CD4-positive, alpha-beta T cell treated with Interleukin-4 for 1 hour (primary cell): Measurements from ENCODE around the gene ENPP7.

Source experiments
- DNase-seq, 2 donors: peaks; one replicate each; pipeline ENCODE4 v3.0.0-alpha.2; 2020 to 2022

The ENPP7 gene

DNA sequence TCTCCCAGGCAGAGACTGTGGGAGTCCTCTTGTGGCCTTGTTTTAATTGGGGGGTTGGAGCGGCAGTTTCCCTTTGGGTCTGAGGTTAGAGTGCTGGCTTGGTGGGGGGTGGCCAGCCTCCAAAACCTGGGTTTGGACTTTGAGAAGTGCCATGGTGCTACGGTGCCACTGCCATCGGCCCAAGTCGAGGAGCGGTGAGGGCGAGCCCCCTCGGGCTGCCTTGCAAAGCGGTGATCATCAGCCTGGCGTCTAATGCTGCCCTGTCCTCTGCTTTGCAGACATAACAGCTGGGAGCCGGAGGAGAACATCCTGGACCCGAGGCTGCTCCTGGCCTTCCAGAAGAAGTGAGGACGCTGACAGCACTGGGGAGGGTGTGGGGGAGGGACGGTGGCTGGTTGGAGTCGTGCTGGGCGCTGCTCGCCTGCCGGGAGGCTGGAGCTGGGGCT lies 48.4 kb downstream of the ENPP7 start:
- DNase-seq, result no peak

DNA sequence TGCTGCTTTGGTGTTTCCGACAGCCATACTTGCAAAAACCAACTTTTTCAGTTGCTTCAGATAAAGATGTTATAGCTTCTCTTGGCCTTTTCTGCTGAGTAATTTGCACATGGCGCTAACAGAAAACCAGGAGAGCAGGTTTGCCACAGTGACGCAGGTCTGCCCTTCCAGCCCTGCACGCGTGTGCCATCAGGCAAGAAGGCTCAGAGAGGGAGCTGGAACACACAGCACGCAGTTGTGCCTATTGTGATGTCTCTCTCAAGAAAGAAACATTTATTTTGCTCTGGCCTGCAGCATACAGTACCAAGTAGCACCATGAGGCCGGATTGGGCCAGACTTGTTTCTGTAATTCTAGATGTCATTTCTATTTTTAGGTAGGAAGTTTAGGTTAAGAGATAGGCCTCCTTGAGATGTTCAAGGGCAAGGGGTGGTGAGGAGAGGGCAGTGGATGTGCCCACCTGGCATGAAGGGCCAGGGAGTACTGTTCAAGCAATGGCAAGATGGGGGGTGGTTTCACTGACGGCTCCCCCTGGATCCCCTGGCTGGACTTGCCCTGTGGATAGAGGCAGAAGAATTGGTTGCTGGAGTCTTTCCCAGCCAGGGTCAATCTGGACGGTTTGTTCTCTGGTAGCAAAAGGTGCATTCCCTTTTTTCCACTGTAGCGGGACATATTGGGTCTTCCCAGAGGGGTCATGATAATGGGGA lies 49.1 kb downstream of the ENPP7 start:
- no peak for DNase-seq

DNA sequence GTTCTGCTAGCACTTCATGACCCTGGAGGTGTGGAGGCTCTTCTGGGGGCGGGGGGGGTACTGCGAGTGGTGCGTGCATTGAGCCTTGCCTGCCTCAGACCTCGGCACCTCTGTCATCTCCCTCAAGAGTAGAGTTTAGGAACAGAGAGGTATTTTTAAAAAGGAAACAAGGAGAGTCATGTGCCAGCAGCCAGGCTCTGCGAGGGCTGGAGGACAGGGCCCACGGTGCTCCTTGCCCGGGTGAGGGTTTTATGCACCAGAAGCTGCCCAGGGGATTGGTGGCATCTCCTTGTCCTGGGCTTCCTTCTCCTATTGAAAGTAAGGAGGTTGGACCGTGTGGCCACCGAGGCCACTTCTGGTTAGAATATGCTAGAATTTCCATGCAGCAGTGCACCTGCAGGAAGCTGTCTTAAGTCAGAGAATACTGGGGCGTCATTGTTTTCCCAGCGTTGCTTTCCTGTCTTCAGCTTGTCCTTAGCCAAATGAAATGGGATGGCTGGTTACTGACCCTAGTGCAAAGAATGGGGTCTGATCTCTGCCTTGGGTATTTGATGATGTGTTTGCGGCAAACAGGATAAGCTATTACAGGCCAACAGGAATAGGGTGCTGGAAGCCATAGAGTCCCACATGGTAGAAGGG lies 50.4 kb downstream of the ENPP7 start:
- no peak for DNase-seq

DNA sequence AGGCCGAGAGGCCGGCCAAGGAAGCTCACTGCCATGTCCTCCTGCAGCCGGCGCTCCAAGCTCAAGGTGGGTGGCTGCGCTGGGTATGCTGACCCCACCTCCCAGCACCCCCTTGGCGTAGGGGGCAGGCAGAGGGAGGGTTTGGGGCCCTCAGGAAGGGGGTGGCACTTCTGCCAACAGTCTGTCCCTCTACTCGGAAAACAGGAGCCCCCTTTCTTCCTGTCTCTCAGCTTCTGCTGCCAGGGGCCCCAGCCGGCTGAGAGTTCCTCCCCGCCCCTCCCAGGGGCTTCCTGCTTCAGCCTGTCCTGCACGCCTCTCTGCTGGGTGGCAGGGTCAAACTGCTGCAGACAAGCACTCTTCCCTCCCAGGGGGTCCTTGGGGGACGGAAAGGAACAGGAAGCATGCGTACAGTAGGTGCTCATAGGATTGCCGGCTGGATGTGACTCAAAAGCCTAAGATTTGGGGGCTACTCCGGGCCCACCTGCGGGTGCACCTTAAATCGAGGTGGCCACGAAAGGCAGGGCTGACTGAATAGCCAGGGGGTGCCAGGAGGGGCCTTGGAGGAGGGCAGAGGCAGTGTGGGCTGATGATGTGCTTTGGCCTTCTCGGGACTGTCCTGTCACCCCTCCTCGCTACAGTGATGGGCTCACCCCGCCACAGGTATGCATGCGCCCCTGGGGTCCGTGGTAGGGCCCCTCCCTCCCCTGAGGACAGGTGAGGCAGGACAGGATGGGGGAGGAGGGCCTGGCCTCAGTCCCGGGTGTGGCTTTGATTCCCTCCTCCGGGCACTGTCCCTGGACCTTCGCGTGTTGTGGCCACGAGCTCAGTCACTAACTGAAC lies 51.2 kb downstream of the ENPP7 start:
- DNase-seq, result no peak

DNA sequence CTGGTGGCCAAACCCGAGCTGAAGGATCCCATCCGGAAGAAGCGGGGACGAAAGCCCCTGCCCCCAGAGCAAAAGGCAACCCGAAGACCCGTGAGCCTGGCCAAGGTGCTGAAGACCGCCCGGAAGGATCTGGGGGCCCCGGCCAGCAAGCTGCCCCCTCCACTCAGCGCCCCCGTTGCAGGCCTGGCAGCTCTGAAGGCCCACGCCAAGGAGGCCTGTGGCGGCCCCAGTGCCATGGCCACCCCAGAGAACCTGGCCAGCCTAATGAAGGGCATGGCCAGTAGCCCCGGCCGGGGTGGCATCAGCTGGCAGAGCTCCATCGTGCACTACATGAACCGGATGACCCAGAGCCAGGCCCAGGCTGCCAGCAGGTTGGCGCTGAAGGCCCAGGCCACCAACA lies 53.1 kb downstream of the ENPP7 start:
- no peak for DNase-seq

DNA sequence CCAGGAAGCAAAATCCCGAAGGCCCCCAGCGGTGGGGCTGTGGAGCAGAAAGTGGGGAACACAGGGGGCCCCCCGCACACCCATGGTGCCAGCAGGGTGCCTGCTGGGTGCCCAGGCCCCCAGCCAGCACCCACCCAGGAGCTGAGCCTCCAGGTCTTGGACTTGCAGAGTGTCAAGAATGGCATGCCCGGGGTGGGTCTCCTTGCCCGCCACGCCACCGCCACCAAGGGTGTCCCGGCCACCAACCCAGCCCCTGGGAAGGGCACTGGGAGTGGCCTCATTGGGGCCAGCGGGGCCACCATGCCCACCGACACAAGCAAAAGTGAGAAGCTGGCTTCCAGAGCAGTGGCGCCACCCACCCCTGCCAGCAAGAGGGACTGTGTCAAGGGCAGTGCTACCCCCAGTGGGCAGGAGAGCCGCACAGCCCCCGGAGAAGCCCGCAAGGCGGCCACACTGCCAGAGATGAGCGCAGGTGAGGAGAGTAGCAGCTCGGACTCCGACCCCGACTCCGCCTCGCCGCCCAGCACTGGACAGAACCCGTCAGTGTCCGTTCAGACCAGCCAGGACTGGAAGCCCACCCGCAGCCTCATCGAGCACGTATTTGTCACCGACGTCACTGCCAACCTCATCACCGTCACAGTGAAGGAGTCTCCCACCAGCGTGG lies 53.7 kb downstream of the ENPP7 start:
- DNase-seq, result no peak

DNA sequence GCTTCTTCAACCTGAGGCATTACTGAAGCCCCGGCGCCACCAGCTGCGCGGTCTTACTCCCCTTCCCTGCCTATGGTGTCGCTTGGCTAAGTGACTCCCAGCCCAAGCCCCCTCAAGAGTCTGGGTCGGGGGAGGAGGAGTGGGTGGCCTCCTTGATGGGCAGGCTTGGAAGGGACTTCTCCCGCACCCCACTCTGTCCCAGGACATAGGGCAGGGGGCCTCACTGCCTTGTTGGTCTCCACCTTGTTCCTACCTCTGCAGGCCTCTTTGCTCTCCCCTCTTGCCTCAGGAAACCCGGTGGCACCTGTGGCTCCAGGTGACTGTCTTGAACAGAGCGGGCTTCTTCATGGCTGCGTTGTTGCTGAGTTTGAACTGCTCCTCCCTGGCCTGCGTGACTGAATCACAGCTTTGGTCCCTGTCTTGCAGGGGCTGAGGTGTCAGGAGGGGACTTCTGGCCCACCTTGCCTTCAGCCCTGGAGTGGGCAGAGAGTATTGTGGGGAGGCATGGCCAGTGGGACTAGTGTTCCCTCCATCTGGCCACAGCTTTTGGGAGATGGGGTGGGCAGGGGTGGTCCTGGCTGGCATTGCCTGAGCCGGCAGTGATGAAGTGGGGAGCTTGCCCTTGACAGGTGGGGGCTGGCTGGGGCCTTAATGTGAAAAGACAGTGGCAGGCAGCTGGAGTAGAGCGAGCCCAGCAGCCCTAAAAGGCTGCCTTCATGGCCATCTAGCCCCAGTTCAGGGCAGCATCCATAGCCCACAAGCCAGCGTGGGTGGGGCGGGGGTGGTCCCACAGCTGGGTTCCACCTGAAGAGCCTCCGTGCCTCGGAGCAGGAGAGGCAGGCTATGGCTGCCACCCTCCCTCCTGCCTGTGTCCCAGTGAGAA lies 54.5 kb downstream of the ENPP7 start:
- no peak for DNase-seq

DNA sequence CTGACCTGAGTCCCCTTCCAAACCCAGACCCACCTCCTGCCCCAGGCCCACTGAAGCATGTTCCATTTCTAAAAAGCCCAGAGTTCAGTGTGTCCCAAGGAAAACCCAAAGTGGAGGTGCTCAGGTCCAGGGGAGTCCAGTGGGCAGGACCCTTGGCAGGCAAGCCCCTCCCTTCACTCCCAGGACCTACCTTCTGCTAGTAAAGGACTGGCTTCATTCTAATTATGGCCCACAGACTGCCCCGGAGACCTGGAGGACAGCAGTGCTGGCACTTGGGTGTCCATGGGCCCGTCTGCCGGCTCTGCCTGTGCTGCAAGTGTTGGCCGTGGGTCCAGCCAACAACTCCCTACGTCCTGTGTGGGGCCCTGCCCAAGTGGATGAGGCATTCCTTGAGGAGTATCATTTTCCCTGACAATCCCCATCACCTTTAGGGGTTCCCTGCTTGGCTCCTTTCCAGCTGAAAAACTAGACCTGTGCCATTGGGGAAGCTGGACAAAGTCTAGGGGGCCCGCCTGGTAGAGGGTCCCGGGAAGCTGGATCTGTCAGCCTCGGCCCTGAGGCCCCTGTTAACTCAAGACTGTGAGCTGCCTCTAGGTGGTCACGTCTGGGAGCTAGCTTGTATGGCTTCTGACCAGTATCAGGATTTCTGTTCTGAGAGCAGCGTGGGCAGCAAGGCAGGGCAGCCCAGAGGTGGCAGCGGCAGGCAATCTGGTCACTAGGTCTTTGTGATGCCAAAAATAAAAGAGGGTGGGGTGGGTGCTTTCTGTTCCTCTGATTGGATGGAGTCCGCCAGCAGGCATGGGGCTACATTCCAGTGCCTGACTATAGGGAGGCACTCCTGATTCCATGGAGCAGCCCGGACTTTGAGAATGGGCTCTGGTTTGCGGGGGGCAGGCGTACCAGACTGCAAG lies 55.4 kb downstream of the ENPP7 start:
- no peak for DNase-seq

DNA sequence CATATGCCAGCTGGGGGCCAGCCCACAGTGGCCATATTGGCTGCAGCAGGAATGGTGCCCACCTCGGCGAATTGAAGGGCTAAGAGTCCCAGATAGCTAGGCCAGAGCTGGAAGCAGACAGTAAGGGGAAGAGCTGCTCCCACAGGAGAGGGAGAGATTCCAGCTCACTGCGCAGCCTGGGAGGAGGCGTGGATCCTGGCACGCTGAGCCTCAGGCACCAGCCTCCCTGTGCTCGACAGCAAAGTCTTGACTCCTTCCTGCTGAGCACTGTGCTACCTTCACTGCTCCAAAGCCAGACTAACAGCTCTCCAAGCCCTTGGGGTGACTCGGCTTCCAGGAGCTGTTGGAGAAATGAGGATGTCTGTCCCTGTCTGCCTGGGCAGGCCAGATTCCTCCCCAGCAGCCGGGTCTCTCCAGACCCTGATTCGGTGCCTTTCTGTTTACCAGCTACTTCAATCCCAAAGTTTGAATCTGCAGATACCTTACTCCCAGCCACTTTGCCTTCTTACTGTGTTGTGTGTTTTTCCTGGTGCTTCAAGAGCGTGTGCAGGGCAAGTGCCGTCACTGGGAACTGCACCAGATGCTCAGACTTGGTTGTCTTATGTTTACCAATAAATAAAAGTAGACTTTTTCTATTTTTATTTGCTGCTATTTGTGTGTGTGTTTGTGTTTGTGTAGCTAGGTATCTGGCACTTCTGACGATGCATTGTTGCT lies 56.3 kb downstream of the ENPP7 start:
- no peak for DNase-seq

DNA sequence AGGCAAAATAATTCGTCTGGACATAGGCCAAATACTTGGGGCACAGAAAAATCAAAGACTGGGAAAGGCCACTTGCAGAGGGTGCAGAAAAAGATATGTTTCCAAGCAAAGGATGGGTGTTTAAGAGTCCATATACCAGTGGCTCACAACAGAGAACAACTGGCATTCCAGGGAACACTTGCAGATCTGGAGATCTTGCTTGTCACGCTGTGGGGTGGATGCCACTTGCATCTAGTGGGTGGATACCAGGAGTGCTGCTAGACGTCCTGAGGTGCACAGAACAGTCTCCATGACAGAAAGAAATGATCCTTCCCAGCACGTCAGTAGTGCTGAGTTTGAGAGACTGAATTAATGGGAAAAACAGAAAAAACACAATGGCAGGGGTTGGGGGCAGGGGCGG lies 57.7 kb downstream of the ENPP7 start:
- no peak for DNase-seq

DNA sequence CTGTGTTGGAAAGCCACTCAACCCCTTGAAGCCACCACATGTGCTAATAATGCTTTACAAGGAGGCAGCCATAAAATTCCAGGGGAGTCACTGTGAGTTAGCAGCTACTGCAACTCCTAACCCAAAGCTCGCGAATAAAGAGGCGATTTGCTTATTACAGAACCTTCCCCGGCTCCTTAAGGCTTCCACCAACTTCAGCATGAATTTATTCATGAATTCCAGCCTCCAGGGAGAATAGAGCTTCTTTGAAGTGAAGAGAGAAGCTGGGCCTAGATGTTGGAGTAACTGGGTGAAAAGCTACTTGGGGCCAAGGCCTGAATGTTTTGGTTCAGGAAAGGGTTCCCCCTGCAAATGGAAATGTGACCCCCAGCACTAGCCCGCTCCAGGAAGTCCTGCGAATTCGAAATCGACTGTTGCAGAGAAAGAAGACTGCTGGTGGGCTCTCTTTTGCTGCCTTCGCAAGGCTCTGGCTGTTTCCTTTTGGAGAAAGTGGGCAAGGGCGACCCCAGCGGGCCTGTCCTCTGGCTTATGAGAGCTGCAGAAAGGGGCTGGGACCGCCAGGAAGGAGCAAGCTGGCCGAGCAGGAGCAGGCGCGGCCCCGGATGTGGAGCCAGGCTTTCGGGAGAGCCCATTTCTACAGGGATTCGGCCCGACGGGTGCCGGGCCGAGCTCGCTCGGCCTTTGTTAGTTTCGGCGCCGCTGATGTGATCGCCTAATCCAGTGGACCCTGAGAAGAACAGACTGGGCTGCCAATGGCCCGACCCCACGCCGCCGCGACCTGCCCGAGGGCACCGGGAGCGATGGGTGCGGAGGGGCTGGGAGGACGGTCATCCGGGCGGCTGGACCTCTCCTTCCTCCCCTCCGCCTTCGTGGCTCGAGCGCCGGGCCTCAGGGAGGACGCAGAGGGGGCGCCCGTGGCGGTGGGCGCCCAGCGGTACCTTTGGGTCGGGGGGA lies 58.5 kb downstream of the ENPP7 start:
- no peak for DNase-seq

DNA sequence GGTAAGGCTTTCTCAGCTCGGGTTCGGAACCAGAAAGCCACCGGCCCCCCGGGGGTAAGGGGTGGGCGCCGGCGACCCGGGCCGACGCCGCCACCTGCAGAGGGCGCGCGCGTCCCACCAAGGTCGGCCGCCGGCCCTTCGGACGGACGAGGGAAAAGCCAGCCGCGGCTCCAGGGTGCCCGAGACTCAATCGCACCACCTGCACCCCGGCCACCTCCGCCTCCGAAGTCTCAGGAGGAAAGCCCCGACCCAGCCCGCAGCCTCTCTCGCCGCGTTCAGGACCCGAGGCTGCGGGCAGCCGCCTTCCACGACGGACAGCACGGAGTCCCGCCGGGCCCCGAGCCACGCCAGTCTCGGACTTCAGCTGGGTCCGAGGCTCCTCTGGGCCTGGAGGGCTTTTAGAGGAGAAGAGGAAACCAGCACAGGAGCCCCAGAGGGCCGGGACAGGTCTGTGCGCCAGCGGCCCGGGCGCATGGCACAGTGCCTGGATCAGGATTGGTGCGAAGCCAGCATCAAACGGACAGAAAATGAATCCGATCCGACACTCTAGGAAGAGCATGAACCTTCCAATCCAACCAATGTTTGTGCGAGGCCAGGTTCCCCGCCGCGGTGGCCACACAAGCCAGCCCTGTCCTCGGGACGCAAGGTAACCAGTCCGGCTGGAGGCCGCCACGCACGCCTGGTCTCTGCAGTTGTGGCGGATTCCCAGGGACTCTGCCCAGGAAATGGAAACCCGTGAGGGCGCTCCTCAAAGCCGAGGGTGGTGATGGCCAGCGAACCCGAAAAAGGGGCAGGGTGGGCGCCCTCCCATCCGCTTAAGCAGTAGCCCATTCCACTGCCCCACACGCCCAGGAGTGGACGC lies 59.4 kb downstream of the ENPP7 start:
- no peak for DNase-seq

DNA sequence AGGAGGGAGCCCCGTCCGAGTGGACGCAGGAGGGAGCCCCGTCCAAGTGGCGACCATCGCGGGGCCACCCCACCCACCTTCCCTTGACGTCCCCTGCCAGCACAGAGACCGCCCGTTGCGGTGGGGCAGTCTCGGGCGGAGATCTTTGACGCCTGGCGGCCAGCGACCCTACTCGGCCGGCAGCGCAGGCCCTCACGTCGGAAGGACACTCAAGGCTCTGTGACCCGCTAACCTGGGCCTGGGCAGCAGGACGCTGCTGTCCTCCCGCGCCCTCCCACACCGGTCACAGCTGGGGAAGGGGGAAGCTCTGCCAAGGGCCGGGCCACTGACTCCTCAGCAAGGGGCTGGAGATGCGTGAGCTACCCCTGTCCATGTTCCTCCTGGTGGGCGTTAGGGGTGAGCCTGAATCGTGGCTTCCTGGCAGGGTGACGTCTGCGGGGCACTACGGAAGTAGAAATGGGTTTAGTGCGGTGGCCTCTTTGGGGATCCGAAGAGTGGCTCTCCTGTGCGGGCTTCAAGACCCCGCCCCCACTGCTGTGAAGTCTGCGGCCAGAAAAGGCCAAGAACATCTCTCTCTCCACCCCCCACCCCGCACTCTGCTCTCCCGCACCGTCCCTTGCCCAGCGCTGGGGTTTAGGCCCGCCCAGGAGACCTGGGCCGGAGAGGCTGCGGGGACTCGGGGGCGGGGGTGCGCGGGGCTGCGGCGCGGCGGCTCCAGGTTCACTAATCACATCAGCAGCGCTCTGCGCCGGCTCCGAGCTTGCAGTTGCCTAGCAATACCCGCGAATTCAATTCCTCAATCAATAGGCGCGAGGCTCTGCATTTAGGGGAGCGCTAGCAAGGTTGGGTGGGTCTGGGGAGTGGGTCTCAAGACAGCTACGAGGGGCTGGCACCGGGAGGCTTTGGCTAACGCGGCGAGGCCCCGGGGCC lies 60.3 kb downstream of the ENPP7 start:
- no peak for DNase-seq

DNA sequence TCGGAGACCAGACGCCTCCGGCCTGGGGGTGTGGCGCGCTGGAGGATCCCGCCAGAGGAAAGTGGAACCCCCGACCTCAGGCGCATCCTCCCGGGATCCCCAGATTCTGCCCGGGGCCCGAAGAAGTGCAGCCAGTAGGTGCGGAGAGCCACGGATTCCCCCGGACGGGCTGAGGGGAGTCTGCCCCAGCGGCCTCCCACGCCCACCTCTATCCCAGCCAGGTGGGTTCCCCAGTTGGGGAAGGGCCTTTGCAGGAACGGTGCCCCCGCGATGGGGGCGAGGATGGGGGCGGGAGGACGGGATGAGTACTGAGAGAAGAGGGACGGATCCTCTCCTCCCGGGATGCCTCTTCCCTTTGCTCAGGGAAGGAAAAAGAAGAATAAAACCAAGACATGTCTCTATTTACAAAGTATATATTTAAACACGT lies 61.0 kb downstream of the ENPP7 start:
- DNase-seq, result no peak
